Measurements from ENCODE around the gene CTRB2.
"Not testable (repeated sequence)": the region's sequence is repeated elsewhere in the genome, so short reads cannot be mapped to it uniquely, and the experiment has no call there.

The CTRB2 gene

DNA sequence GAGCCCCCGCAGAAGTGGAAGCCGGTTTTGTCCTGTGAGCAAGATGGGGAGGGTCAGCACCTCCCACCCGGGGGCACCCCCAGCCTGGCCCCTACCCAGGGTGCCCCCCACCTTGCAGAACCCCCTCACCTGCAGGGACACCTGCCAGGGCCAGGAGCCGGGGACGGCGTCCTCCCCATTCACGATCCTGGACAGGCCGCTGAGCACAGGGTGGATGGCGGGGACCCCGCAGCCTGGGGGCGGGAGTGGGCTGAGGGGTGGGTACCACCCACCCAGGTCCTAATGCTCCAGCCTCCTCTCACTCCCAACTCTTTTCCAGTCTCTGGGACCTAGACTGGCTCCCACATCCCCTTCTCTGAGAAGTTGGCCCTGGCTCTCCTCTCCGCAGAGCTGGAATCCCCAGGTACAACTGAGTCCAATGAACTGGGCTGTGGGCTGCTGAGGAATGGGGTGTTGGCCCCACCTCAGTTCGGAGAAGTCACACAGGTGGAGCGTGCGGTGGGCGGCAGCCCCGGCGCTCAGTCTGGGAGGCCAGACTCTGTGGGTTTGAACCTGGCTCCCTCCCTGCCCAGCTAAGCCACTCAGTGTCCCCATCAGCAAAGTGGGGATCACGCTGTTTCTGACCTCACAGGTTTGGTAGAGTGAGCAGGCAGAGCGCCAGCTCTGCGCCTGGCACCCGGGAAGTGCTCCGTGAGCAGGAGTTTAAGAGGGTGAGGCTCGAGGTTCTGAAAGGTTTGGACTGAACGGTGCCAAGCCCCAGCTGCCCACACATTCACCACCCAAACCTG lies 806 bp downstream of the CTRB2 start:
- not testable (repeated sequence) for H3K4me3 Mint-ChIP-seq, H3K36me3 Mint-ChIP-seq, H3K27ac Mint-ChIP-seq, H3K9me3 Mint-ChIP-seq
- peaks cover 59% of the 10 kb centered on the region for H3K27me3 Mint-ChIP-seq
- H3K4me1 Mint-ChIP-seq = peaks cover 13% of the 10 kb centered on the region
- ATAC-seq = peak; percentile 51

DNA sequence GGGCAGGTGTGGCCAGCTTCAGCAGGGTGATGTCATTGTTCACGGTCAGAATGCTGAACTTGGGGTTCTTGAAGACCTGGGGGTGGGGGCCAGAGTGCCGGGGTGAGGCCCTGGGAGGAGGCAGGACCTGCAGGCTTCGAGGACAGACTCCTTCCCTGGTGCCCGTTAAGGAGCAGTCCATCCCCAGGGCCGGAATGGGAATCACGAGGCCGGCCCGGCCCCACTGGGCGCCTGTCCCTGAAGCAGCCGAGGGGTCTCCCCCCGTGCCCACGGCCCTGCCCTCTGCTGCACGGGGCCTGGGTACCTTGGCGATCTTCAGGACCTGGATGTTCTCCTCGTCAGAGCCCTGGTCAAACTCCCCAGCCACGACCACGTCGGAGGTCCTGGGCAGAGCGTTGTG lies 1.5 kb downstream of the CTRB2 start:
- H3K4me3 Mint-ChIP-seq, H3K27ac Mint-ChIP-seq, H3K9me3 Mint-ChIP-seq, ATAC-seq, H3K36me3 Mint-ChIP-seq: not testable (repeated sequence)
- peaks cover 66% of the 10 kb centered on the region for H3K27me3 Mint-ChIP-seq
- H3K4me1 Mint-ChIP-seq = peaks cover 20% of the 10 kb centered on the region

DNA sequence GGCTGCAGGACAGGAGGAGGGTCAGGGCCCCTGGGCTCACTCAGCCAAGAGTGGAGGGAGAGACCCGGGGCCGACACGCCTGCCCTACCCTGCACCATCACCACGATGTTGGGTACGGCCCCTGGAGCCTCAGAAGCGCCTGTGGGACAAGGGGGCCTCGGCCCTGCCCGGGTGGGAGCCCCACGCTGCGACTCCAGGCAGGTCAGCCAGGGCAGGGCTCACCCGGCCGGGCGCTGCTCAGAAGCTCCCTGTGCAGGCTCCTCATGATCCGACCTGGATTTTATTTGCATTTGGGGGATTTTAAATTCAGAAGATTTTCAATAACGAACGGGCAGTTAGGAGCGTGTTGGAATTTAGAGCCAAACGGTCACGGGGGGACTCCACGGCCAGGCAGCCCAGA lies 2.1 kb downstream of the CTRB2 start:
- H3K4me3 Mint-ChIP-seq, H3K9me3 Mint-ChIP-seq, H3K27ac Mint-ChIP-seq, H3K36me3 Mint-ChIP-seq, ATAC-seq: not testable (repeated sequence)
- H3K27me3 Mint-ChIP-seq = peaks cover 72% of the 10 kb centered on the region
- H3K4me1 Mint-ChIP-seq = peaks cover 24% of the 10 kb centered on the region

DNA sequence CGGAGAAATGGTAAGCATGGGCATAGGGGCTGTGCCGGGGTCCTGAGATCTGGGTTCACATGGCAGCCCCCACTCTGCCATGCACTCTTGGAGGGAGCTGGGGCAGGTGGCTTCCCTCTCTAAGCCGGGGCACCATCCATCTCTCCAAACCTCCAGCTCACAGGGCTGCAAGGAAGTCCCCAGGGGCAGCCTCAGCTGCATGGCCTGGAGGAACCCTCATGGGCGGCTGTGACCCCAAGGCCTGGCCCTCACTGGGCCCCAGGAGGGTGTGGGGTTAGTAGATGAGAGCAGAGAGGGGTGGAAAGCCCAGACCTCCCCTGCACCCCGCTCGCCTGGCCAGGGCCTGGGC lies 2.6 kb downstream of the CTRB2 start:
- peaks cover 26% of the 10 kb centered on the region for H3K4me1 Mint-ChIP-seq
- no peak overlapping the region for H3K27ac Mint-ChIP-seq
- no peak for ATAC-seq
- peaks cover 70% of the 10 kb centered on the region for H3K27me3 Mint-ChIP-seq
- no peaks in the 10 kb centered on the region for H3K9me3 Mint-ChIP-seq
- no peak overlapping the region for H3K4me3 Mint-ChIP-seq
- no peaks in the 10 kb centered on the region for H3K36me3 Mint-ChIP-seq

DNA sequence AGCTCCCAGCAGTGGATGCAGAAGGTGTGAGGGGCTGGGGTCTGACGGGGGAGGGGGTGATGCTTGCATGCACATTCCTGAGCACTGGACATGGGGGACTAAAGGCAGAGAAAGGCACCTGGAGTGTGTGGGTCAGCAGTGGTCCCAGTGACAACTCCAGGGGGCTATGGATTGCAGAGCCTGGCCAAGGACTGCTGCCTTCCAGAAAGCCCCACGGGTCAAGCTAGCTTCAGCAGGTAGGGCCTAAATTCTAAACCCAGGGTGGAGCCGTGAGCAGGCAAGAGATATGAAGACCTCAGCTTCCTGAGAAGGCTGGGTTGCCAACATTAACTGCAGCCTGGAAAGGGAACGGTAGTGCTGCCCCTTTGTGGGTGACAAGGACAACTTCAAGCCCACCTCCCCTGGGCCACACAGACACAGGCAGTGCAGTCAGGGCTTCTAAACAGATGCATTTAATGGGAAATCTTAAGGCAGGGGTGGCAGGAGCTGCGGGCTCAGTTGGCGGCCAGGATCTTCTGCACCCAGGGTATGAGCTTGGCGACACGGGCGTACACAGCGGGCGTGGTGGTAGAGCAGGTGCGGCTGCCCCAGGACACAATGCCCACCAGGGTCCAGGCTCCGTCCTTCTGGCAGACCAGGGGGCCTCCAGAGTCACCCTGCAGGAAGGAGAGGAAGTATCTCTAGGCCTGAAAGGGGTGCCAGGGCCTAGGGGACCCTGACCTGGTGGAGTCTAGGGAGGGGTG lies 3.1 kb downstream of the CTRB2 start:
- no peak overlapping the region for H3K4me3 Mint-ChIP-seq
- H3K36me3 Mint-ChIP-seq = no peaks in the 10 kb centered on the region
- ATAC-seq = no peak
- H3K4me1 Mint-ChIP-seq = peaks cover 26% of the 10 kb centered on the region
- H3K27ac Mint-ChIP-seq = no peak overlapping the region
- H3K9me3 Mint-ChIP-seq = no peaks in the 10 kb centered on the region
- H3K27me3 Mint-ChIP-seq = peaks cover 65% of the 10 kb centered on the region

DNA sequence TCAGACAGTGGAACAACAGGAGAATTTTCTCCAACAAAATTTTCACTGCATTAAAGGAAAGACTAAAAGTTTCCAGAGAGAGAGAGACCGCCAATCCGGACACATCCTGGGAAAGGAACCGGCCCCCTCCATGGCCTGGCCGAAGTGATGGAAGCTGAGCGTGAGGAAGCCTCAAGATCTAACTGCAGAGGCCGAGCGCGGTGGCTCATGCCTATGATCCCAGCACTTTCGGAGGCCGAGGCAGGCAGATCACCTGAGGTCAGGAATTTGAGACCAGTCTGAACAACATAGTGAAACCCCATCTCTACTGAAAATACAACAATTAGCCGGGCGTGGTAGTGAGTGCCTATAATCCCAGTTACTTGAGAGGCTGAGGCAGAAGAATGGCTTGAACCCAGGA lies 3.9 kb downstream of the CTRB2 start:
- Mint-ChIP-seq H3K4me3 (no peak overlapping the region), H3K9me3 (no peaks in the 10 kb centered on the region), H3K36me3 (no peaks in the 10 kb centered on the region), H3K27ac (no peak overlapping the region), H3K4me1 (peaks cover 26% of the 10 kb centered on the region), H3K27me3 (peaks cover 63% of the 10 kb centered on the region)
- no peak for ATAC-seq

DNA sequence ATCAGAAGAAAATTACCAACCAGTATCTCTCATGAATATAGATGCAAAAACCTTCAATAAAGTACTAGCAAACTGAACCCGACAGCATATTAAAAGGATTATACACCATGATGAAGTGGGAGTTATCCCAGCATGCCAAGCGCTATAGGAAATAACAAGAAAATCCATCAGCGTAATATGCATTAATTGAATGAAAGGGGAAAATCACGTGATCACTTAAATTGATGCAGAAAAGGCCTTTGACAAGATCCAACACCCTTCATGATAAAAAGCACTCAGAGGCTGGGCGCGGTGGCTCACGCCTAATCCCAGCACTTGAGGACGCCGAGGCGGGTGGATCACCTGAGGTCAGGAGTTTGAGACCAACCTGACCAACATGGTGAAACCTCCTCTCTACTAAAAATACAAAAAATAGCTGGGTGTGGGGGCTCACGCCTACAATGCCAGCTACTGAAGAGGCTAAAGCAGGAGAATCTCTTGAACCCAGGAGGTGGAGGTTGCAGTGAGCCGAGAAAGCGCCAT lies 4.8 kb downstream of the CTRB2 start:
- Mint-ChIP-seq H3K9me3 (no peaks in the 10 kb centered on the region), H3K4me3 (no peak overlapping the region), H3K36me3 (no peaks in the 10 kb centered on the region), H3K27me3 (peaks cover 63% of the 10 kb centered on the region), H3K4me1 (peaks cover 26% of the 10 kb centered on the region), H3K27ac (no peak overlapping the region)
- no peak for ATAC-seq

DNA sequence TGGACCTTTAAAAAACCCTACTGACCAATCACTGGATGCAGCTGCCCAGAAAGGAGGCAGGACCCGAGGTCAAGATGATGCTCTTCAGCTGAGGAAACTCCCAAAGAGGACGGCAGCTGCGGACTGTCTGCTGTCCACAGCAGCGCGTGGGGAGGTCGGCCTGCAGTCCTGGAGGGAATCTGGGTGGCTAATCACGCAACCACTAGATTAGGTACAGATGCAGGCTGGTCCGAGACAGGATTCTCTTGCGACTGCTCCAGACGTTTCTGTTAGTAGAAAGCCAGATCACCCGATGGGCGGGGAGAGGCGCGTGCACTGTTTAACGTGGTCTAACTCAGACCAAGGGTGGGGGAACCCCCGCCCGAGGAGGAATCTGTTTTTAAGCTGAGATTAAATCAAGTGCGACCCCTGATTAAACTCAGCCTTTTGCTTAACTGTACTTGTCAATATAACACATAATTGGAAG lies 8.8 kb downstream of the CTRB2 start:
- Mint-ChIP-seq H3K27me3 (peaks cover 77% of the 10 kb centered on the region), H3K36me3 (no peaks in the 10 kb centered on the region), H3K4me1 (peaks cover 18% of the 10 kb centered on the region), H3K27ac (no peak overlapping the region), H3K4me3 (no peak overlapping the region), H3K9me3 (no peaks in the 10 kb centered on the region)
- no peak for ATAC-seq

DNA sequence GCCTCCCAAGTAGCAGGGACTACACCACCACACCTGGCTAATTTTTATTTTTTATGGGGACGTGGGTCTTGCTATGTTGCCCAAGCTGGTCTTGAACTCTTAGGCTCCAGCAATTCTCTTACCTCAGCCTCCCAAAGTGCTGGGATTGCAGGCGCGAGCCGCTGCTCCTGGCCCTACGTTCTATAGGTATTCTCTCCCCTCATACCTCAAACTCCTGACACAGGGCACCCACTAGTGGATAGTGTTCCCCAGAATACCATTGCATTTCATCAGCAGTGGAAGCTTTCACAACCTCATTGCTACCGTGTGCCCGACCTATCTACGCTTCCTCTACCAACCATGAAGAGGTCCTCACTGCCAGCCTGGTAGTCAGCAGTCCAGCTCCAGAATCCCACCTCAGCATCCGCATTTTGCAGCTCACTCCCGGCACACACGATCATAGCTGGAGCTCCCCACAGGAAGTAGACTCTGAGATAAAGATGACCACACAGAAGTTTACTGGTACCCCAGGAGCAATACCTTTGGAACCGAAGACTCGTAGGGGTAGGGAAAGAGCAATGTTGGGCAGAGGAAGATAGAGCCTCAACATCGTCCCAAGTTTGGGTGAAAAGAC lies 9.3 kb downstream of the CTRB2 start:
- Mint-ChIP-seq H3K4me1 (peaks cover 18% of the 10 kb centered on the region), H3K27ac (no peak overlapping the region), H3K36me3 (no peaks in the 10 kb centered on the region), H3K9me3 (no peaks in the 10 kb centered on the region), H3K4me3 (no peak overlapping the region), H3K27me3 (peaks cover 77% of the 10 kb centered on the region)
- ATAC-seq = no peak

DNA sequence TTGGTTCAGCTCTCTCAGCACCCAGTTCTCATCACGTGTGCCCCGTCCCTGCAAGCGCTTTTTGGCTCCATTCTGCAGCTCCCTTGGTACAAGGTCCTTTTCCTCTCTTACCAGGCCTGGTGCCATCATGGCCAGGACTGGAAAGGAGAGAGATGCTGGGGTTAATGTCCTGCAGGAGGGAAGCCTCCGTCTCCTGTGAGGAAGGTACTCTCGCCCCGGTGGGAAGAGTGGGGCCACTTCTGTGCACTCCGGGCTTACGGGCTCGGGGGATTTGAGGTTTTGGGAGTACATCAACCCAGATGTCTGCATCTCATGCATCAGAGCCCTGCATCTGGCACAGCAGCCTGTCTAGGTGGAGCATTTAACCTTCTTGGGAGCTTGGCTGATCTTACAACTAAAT lies 10.1 kb downstream of the CTRB2 start:
- no peak for ATAC-seq
- Mint-ChIP-seq H3K4me1 (peaks cover 18% of the 10 kb centered on the region), H3K27ac (no peak overlapping the region)

DNA sequence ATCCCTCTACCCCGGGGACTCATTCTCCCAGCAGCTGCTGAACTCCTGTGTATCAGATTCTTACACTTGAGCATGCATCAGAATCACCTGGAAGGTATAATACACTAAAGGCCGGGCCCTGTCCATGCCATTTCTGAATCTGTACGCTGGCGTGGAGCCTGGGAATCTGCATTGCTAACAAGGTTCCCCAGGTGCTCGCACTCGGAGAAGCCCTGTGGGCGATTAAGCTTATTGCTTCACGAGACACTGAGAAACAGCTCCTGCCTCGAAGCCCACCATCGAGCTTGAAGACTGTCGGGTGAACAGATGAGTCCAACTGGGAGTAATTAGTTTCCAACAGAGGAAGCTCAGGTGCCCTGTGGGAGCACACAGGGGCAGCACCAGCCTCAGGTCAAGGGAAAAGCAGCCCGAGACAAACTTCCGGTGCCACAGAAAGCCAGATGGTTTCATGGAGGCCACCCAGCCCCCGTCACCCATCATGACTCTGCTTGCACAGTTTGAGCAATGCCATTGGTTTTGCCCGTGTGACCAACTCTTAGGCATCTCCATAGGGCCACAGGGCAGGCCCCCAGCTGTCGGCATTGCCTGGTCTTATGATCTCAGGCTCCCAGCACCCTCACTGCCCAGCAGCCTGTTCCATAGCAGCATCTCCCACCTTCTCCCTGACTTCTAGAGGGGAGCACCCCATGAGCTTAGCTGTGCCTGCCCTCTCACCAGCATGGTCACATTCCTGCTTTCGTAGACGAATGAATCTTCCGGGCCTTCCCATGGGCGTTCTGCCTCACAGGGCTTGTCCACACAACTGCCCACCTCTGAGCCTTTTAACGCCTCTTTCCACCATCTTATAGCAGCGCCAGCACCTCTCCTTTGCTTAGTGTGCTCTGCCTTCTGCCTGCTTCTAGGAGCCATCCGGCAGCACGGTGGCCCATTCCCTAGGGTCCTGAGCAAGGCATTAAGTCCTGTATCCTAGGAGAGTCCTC lies 10.9 kb downstream of the CTRB2 start:
- Mint-ChIP-seq H3K4me1 (peaks cover 13% of the 10 kb centered on the region), H3K4me3 (no peak overlapping the region), H3K27me3 (peaks cover 79% of the 10 kb centered on the region), H3K9me3 (no peaks in the 10 kb centered on the region), H3K36me3 (no peaks in the 10 kb centered on the region), H3K27ac (no peak overlapping the region)
- ATAC-seq = no peak

More for the DNA sequence above, 10.1 kb downstream of the CTRB2 start:
- no peaks in the 10 kb centered on the region for H3K36me3 Mint-ChIP-seq
- H3K27me3 Mint-ChIP-seq = peaks cover 79% of the 10 kb centered on the region
- no peak overlapping the region for H3K4me3 Mint-ChIP-seq
- no peaks in the 10 kb centered on the region for H3K9me3 Mint-ChIP-seq

DNA sequence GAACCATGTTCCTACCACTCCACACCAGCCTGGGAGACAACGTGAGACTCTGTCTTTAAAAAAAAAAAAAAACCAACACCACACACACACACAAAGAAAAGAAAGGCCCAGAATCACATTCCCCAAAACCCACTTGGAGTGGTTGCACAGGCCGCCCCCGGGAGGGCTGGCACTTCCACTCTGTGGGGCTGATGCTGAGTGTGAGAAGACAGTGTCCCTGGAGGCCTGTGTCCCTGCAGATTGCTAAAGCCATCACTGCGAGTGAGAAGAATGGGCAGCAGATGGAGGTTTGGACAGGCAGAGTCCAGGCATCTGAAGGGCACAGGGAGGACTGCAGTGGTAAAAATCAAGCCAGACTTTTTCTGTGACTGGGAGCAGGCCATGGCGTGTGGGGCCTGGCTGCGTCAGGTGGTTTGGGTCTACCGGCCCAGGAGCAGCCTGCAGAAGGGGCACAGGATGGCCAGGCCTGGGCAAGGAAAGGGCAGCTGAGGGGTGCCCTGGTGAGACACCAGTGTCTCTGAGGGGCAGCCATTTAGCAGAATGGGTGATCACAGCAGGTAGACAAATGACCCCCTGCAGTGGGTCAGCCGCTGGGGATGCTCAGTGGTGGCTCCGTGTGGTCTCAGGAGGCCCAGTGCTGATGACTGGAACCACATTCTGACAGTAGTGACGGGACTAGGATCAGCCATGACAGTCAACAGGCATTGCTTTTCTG lies 13.1 kb downstream of the CTRB2 start:
- no peak overlapping the region for H3K4me3 Mint-ChIP-seq
- H3K4me1 Mint-ChIP-seq = no peaks in the 10 kb centered on the region
- ATAC-seq = no peak
- H3K27ac Mint-ChIP-seq = no peak overlapping the region
- no peaks in the 10 kb centered on the region for H3K36me3 Mint-ChIP-seq
- H3K27me3 Mint-ChIP-seq = peaks cover 80% of the 10 kb centered on the region
- no peaks in the 10 kb centered on the region for H3K9me3 Mint-ChIP-seq

DNA sequence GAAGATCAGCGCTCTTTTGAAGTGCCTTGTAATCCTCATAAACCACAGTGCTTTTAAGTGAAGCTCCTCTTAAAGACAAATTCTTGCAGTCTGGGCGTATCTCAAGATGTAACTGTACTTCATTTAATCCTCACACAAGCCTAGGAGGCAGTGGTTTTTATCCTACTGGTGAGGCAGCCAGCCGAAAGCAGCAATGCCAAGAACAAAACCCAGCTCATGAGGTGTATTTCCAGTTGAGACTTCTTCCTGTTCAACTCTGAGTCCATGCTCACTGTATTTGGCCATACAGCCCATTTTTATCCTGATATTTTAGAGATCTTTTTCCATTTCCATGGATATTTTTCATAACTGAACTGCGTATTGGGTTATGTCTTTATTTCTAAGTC lies 13.7 kb downstream of the CTRB2 start:
- no peak for ATAC-seq
- H3K27me3 Mint-ChIP-seq = peaks cover 82% of the 10 kb centered on the region
- H3K9me3 Mint-ChIP-seq = no peaks in the 10 kb centered on the region
- no peak overlapping the region for H3K4me3 Mint-ChIP-seq
- no peak overlapping the region for H3K27ac Mint-ChIP-seq
- no peaks in the 10 kb centered on the region for H3K36me3 Mint-ChIP-seq
- no peaks in the 10 kb centered on the region for H3K4me1 Mint-ChIP-seq

DNA sequence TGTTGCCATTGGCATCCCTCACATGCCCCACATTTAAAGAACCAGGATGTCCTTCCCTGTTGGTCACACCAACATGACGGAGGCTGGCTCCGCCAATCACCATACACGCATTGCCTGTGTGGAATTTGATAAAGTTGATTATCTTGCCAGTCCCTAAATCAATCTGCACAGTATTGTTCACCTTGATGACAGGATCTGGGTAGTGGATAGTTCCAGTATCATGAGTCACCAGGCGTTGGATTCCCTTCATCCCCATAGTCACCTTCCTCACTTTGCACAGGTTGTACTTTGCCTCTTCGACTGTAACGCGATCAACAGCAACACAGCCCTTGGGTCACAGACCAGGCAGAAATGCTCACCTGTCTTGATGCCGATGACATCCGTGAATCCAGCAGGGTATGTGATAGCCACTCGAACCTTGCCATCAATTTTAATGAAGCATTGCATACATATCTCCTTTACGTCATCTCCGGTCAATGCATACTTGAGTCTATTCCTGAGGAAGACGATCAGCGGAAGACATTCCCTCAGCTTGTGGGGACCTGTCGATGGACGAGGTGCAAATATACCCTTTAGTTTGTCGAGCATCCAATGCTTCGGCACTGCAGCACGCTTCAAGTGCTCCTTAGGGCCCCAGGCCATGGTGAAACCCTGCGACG lies 14.2 kb downstream of the CTRB2 start:
- ATAC-seq = no peak
- peaks cover under 1% of the 10 kb centered on the region for H3K9me3 Mint-ChIP-seq
- no peaks in the 10 kb centered on the region for H3K4me1 Mint-ChIP-seq
- H3K4me3 Mint-ChIP-seq = no peak overlapping the region
- H3K27me3 Mint-ChIP-seq = peaks cover 77% of the 10 kb centered on the region
- H3K36me3 Mint-ChIP-seq = no peaks in the 10 kb centered on the region
- no peak overlapping the region for H3K27ac Mint-ChIP-seq
